ENCODE results near the gene PLEKHM3. TPM values are rescaled to one million over a fixed set of nuclear protein-coding genes. Genes with fewer than 3 reads are reported as not detected.

Gene PLEKHM3
- total RNA-seq, 1 donor from 2014 or later = 12.5 TPM

DNA sequence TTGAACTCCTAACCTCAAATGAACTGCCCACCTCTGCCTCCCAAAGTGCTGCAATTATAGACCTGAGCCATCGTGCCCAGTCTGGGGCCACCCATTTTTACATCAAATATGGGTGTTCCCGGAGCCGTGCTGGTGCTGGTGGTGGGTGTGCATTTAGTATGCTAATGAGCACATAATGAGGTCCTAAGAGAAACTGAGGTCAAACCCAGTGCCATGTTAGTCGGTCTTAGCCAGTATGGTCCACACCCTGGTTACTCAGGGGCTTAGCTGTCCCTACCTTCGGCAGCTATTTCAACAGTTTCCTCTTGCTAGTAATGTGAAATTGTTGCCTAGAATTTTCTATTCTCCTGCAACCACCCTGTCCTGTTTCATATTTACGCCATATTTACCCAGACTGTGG lies 217.2 kb downstream of the PLEKHM3 start:
- H3K27me3 Mint-ChIP-seq (ENCODE audit: unreplicated experiment) = no peaks in the 10 kb centered on the region
- no peaks in the 10 kb centered on the region for H3K9me3 Mint-ChIP-seq (ENCODE audit: unreplicated experiment)
- H3K36me3 Mint-ChIP-seq (ENCODE audit: unreplicated experiment) = no peaks in the 10 kb centered on the region
- peaks cover 2% of the 10 kb centered on the region for H3K4me1 Mint-ChIP-seq (ENCODE audit: unreplicated experiment)
- no peak overlapping the region for H3K4me3 Mint-ChIP-seq (ENCODE audit: unreplicated experiment)
- DNase-seq (ENCODE audit: extremely low spot score, unreplicated experiment) = no peak
- TF ChIP-seq CTCF (IDR thresholded peaks at IDR 0.05) = no peak
- no peak overlapping the region for H3K27ac Mint-ChIP-seq (ENCODE audit: unreplicated experiment)

DNA sequence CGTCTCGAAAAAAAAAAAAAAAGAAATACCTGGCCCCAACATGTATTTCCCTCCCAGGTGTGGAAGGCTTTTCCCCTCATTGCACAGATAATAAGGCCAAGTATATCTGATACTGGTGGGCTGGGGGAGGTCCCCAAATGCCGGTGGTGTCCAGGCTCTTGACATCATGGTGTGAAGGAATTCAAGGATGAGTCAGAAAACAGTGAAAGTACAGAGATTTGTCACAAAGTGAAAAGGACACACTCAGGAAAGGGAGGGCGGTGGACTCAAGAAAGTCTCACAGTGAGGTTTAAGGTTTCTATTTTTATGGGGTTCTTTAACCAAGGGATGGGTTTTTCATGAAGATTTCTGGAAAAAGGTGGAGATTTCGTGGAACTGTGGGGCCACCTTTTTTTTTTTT lies 217.8 kb downstream of the PLEKHM3 start:
- Mint-ChIP-seq H3K4me3 (ENCODE audit: unreplicated experiment) (no peak overlapping the region), H3K27ac (ENCODE audit: unreplicated experiment) (no peak overlapping the region), H3K27me3 (ENCODE audit: unreplicated experiment) (no peaks in the 10 kb centered on the region), H3K36me3 (ENCODE audit: unreplicated experiment) (no peaks in the 10 kb centered on the region), H3K9me3 (ENCODE audit: unreplicated experiment) (no peaks in the 10 kb centered on the region), H3K4me1 (ENCODE audit: unreplicated experiment) (peaks cover 2% of the 10 kb centered on the region)
- TF ChIP-seq CTCF (IDR thresholded peaks at IDR 0.05) = no peak
- DNase-seq (ENCODE audit: extremely low spot score, unreplicated experiment) = no peak

DNA sequence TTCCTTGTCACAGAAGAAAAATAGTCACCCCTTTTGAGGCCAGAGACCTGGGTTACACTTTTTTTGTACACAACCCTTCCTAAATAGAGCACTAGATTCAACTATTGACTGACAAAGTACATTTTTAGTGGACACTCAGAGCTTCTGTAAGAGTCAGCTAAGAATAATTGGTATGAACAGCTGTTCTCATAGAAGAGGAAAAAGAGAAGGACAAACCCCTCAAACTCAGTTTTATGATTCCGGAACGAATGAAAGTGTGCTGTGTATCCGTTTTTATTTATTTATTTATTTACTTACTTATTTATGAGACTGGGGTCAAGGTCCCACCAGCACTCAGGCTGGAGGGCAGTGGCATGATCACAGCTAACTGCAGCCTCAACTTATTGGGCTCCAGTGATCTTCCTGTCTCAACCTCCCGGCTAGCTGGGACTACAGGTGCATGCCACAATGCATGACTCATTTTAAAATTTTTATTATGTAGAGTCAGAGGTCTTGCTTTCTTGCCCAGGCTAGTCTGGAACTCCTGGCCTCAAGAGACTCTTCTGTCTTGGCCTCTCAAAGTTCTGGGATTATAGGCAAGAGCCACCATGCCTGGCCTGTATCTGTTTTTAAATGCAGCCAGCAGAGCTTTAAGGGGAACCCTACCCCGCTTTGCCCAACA lies 219.6 kb downstream of the PLEKHM3 start:
- DNase-seq (ENCODE audit: extremely low spot score, unreplicated experiment) = no peak
- Mint-ChIP-seq H3K36me3 (ENCODE audit: unreplicated experiment) (no peaks in the 10 kb centered on the region), H3K27ac (ENCODE audit: unreplicated experiment) (no peak overlapping the region), H3K4me1 (ENCODE audit: unreplicated experiment) (peaks cover 2% of the 10 kb centered on the region), H3K27me3 (ENCODE audit: unreplicated experiment) (no peaks in the 10 kb centered on the region), H3K9me3 (ENCODE audit: unreplicated experiment) (no peaks in the 10 kb centered on the region), H3K4me3 (ENCODE audit: unreplicated experiment) (no peak overlapping the region)
- TF ChIP-seq CTCF (IDR thresholded peaks at IDR 0.05) = no peak

DNA sequence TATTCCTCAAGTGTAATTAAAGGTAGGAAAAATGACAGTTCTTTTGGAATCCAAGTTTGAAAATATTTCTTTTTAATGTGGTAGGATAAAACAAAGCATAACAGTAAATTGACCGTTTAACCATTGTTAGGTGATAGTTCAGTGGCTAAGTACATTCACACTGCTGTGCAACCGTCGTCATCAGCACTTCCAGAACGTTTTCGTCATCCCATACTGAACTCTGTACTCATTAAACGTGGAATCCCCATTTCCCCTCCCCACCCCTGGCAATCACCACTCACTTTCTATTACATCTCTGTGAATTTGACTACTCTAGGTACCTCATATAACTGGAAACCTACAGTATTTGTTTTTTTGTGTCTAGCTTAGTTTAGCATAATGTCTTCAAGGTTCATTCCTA lies 222.7 kb downstream of the PLEKHM3 start:
- no peak for DNase-seq (ENCODE audit: extremely low spot score, unreplicated experiment)
- Mint-ChIP-seq H3K36me3 (ENCODE audit: unreplicated experiment) (no peaks in the 10 kb centered on the region), H3K4me3 (ENCODE audit: unreplicated experiment) (no peak overlapping the region), H3K27ac (ENCODE audit: unreplicated experiment) (no peak overlapping the region), H3K4me1 (ENCODE audit: unreplicated experiment) (no peaks in the 10 kb centered on the region), H3K9me3 (ENCODE audit: unreplicated experiment) (no peaks in the 10 kb centered on the region), H3K27me3 (ENCODE audit: unreplicated experiment) (no peaks in the 10 kb centered on the region)
- no peak for TF ChIP-seq CTCF (IDR thresholded peaks at IDR 0.05)

- no peak for DNase-seq (ENCODE audit: extremely low spot score, unreplicated experiment)
- Mint-ChIP-seq H3K27ac (ENCODE audit: unreplicated experiment) (no peak overlapping the region), H3K36me3 (ENCODE audit: unreplicated experiment) (no peaks in the 10 kb centered on the region), H3K4me1 (ENCODE audit: unreplicated experiment) (peaks cover 3% of the 10 kb centered on the region), H3K4me3 (ENCODE audit: unreplicated experiment) (no peak overlapping the region), H3K27me3 (ENCODE audit: unreplicated experiment) (no peaks in the 10 kb centered on the region), H3K9me3 (ENCODE audit: unreplicated experiment) (no peaks in the 10 kb centered on the region)
- TF ChIP-seq CTCF (IDR thresholded peaks at IDR 0.05) = no peak
These were observed 224.1 kb downstream of the PLEKHM3 start for GRCh38 chr2:207801259-207801658.
